CD14-positive monocyte (primary cell): ENCODE data around the gene STON1. TPM values are rescaled to one million over a fixed set of nuclear protein-coding genes. Genes with fewer than 3 reads are reported as not detected.

Experiments
- DNase-seq, 3 donors: peaks; one replicate each; pipeline ENCODE4 v3.0.0-alpha.2; 2011 to 2022
- H2AFZ ChIP-seq: 2 replicates; pipeline ENCODE4 v1.6.0; 2012; ENCODE audit warnings: mild to moderate bottlenecking, low read depth, low read length, inconsistent platforms; ENCODE audit not compliant: insufficient read depth, poor library complexity, severe bottlenecking
- H3K27ac ChIP-seq, 2 donors: 1 replicate in 1 of 2; 2 replicates in 1 of 2; pipeline ENCODE4 v1.5.1; 2012 to 2013; ENCODE audit warnings: low read length in 2 of 2, control low read depth in 1 of 2, inconsistent platforms in 1 of 2, low read depth in 1 of 2, mild to moderate bottlenecking in 1 of 2
- H3K27me3 ChIP-seq, 2 donors: one replicate each; pipeline versions ENCODE4 v1.6.0 to v1.6.1; 2011 to 2013; ENCODE audit warnings: low read length in 2 of 2; ENCODE audit not compliant: control insufficient read depth in 2 of 2, insufficient read depth in 2 of 2
- H3K36me3 ChIP-seq, 2 donors: replicated peaks in 1 of 2; 1 replicate in 1 of 2; 2 replicates in 1 of 2; pipeline versions ENCODE4 v1.5.1 to v1.6.1; 2012 to 2013; ENCODE audit warnings: low read length in 2 of 2, control low read depth in 1 of 2, inconsistent platforms in 1 of 2, mild to moderate bottlenecking in 1 of 2; ENCODE audit not compliant: insufficient read depth in 2 of 2, control insufficient read depth in 1 of 2
- H3K4me1 ChIP-seq, 2 donors: 1 replicate in 1 of 2; 2 replicates in 1 of 2; pipeline versions ENCODE4 v1.5.1 to v1.6.1; 2012 to 2013; ENCODE audit warnings: low read length in 2 of 2, control low read depth in 1 of 2, inconsistent platforms in 1 of 2, mild to moderate bottlenecking in 1 of 2, moderate library complexity in 1 of 2; ENCODE audit not compliant: insufficient read depth in 2 of 2, control insufficient read depth in 1 of 2
- H3K4me2 ChIP-seq: replicated peaks from 2 replicates; pipeline ENCODE3; 2012; ENCODE audit warnings: low read length, moderate library complexity, mild to moderate bottlenecking; ENCODE audit not compliant: poor library complexity, severe bottlenecking; ENCODE audit errors: extremely low read depth
- H3K4me3 ChIP-seq, 3 experiments: fragments of 200-600 bp in 1 of 3; sonication (generic) in 1 of 3; replicated peaks in 1 of 3; 1 replicate in 2 of 3; 2 replicates in 1 of 3; pipeline ENCODE4 v1.5.1; 2011 to 2013; ENCODE audit warnings: low read length in 3 of 3, mild to moderate bottlenecking in 3 of 3, control low read depth in 2 of 3, low read depth in 2 of 3, inconsistent platforms in 1 of 3, moderate library complexity in 1 of 3
- H3K79me2 ChIP-seq: 2 replicates; pipeline ENCODE4 v1.6.0; 2012; ENCODE audit warnings: mild to moderate bottlenecking, control low read depth, inconsistent platforms, low read length, moderate library complexity; ENCODE audit not compliant: insufficient read depth
- H3K9ac ChIP-seq: 2 replicates; pipeline ENCODE4 v1.6.0; 2017; ENCODE audit warnings: low read length, mild to moderate bottlenecking; ENCODE audit not compliant: insufficient read depth, poor library complexity, severe bottlenecking
- H3K9me3 ChIP-seq, 2 donors: replicated peaks in 1 of 2; 1 replicate in 1 of 2; 2 replicates in 1 of 2; pipeline versions ENCODE4 v1.5.1 to v1.6.1; 2012 to 2013; ENCODE audit warnings: low read length in 2 of 2, control low read depth in 1 of 2; ENCODE audit not compliant: control insufficient read depth in 1 of 2, insufficient read depth in 1 of 2
- H4K20me1 ChIP-seq: 2 replicates; pipeline ENCODE4 v1.6.0; 2012; ENCODE audit warnings: mild to moderate bottlenecking, low read length, control low read depth, moderate library complexity; ENCODE audit not compliant: insufficient read depth
- H3K27ac Mint-ChIP-seq, 7 donors: one replicate each; pipeline ENCODE4 v1.8.0; 2020; ENCODE audit warnings: mild to moderate bottlenecking in 7 of 7, mixed read lengths in 7 of 7, moderate library complexity in 6 of 7, inconsistent platforms in 2 of 7
- H3K27me3 Mint-ChIP-seq, 3 donors: one replicate each; pipeline ENCODE4 v1.8.0; 2021 to 2022; ENCODE audit warnings: low read depth in 3 of 3, mild to moderate bottlenecking in 3 of 3, mixed read lengths in 3 of 3, moderate library complexity in 3 of 3, inconsistent platforms in 1 of 3
- H3K36me3 Mint-ChIP-seq, 2 donors: one replicate each; pipeline ENCODE4 v1.8.0; 2020; ENCODE audit warnings: mixed read lengths in 2 of 2, inconsistent platforms in 1 of 2, mild to moderate bottlenecking in 1 of 2
- H3K4me1 Mint-ChIP-seq: one replicate; pipeline ENCODE4 v1.8.0; 2020; ENCODE audit warnings: mild to moderate bottlenecking, mixed read lengths
- H3K4me3 Mint-ChIP-seq, 2 donors: one replicate each; pipeline ENCODE4 v1.8.0; 2020; ENCODE audit warnings: mild to moderate bottlenecking in 2 of 2, mixed read lengths in 2 of 2, moderate library complexity in 1 of 2
- H3K9me3 Mint-ChIP-seq, 7 donors: one replicate each; pipeline ENCODE4 v1.8.0; 2020 to 2022; ENCODE audit warnings: mixed read lengths in 7 of 7, mild to moderate bottlenecking in 6 of 7, moderate library complexity in 6 of 7, inconsistent platforms in 2 of 7
- CTCF ChIP-seq: fragments of 200-600 bp; IDR thresholded peaks from one replicate; pipeline ENCODE4 v1.8.0; 2022; ENCODE audit warnings: antibody characterized with exemption, mild to moderate bottlenecking
- WGBS: methylation state at CpG from one replicate; pipeline ENCODE4 v1.1.5; 2013; ENCODE audit warnings: missing lambda C conversion rate; ENCODE audit not compliant: insufficient coverage; 5-methylcytosine and 5-hydroxymethylcytosine counted together
- intact Hi-C, 2 donors: fragments of 100-400 bp; cut with micrococcal nuclease; formaldehyde crosslinking; loops; one replicate each; pipeline versions ENCODE4 v1.15.0 to v1.15.1; 2023
- polyA plus RNA-seq, 3 donors: library from polyadenylated mRNA; depleted of rRNA in 1 of 3; unstranded in 2 of 3; stranded (reverse) in 1 of 3; fragments of 300-500 nt in 2 of 3; fragments of >200 nt in 1 of 3; fragmentation: Illumina TruSeq in 2 of 3; gene quantifications; 1 replicate in 2 of 3; 2 replicates in 1 of 3; pipeline ENCODE4 v1.2.3, GENCODE V29; 2012 to 2021

Gene STON1
- polyA plus RNA-seq, 3 donors = 0.12 to 0.33 TPM; not detected in 1

DNA sequence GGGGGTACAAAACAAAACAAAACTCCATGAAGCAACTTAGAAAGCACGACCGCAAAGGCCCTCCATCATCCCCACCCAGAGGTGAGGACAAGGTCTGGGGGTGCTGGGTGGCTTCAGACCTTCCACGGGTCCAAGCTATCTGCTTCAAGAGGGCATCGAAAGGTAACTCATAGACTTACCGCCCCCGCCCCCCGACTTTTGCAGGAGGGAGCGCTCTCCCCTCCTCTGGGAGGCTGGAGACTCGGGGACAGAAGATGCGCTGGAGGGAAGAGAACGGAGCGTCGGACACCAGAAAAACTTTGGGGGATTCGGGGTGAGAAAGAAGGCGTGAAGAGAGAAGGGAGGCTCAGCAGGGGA lies 300 bp upstream of the STON1 start:
- Histone ChIP-seq H3K36me3 (no peaks in the 10 kb centered on the region), H3K4me3 (peak overlapping the region; percentile 7 to 76 (median 31)), H2AFZ (no peak overlapping the region), H3K9me3 (no peaks in the 10 kb centered on the region), H3K79me2 (no peaks in the 10 kb centered on the region), H3K9ac (peak overlapping the region; percentile 8), H4K20me1 (peaks cover 4% of the 10 kb centered on the region), H3K4me1 (peaks cover 11 to 14% of the 10 kb centered on the region in 2 donors), H3K27ac (no peak overlapping the region), H3K4me2 (peak overlapping the region; percentile 92), H3K27me3 (peaks cover 0 to 4% of the 10 kb centered on the region in 2 donors)
- intact Hi-C loops = no loop called here
- Mint-ChIP-seq H3K27ac (no peak overlapping the region), H3K36me3 (peaks cover 7 to 19% of the 10 kb centered on the region in 2 donors), H3K4me1 (peaks cover 25% of the 10 kb centered on the region), H3K27me3 (peaks cover 7 to 21% (median 13%) of the 10 kb centered on the region in 3 donors), H3K9me3 (peaks cover 0 to 2% (median 0%) of the 10 kb centered on the region in 7 donors), H3K4me3 (peak overlapping the region; percentile 84 to 92)
- no peak for DNase-seq
- WGBS = 0% methylated on average over 5 of the region's 15 CpGs
- TF ChIP-seq CTCF = no peak

DNA sequence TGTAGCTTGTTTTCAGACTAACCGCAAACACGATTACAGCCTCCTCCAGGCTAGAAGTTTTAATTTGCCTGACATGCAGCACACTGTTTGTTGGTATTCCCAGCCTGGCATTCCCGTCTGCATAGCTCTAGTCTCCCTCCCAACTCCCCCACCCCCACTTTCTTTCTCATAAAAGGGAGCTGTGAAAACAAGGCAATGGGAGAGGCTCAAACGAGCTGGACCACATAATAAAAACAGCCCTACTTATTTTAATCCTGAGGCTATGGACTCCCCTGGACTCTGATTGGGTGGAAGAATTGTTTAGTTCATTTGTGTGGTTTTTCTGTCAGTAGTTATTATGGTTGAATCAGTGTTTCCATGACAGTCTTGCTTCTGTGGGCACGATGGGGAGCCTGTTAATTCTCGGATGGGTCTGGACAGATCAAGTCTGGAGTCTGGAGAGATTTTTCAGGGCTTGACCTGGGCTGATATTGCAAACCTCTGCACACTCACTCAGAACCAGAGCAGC lies 1.2 kb downstream of the STON1 start:
- Mint-ChIP-seq H3K36me3 (peaks cover 0 to 9% of the 10 kb centered on the region in 2 donors), H3K4me3 (peak overlapping the region in 1 of 2 donors; percentile 91), H3K9me3 (peaks cover 0 to 3% (median 0%) of the 10 kb centered on the region in 7 donors), H3K4me1 (peaks cover 25% of the 10 kb centered on the region), H3K27me3 (peaks cover 9 to 21% (median 13%) of the 10 kb centered on the region in 3 donors), H3K27ac (no peak overlapping the region)
- H3K4me1 ChIP-seq = peaks cover 11 to 14% of the 10 kb centered on the region in 2 donors
- intact Hi-C loops = no loop called here
- H3K9me3 ChIP-seq = no peaks in the 10 kb centered on the region
- H3K4me3 ChIP-seq = no peak overlapping the region
- H3K79me2 ChIP-seq = no peaks in the 10 kb centered on the region
- no peaks in the 10 kb centered on the region for H3K36me3 ChIP-seq
- peaks cover 0 to 4% of the 10 kb centered on the region in 2 donors for H3K27me3 ChIP-seq
- no peak overlapping the region for H3K9ac ChIP-seq
- no peak overlapping the region for H3K27ac ChIP-seq
- TF ChIP-seq CTCF = no peak
- H2AFZ ChIP-seq = no peak overlapping the region
- WGBS = 0% methylated on average over 1 of the region's 6 CpGs
- H3K4me2 ChIP-seq = peak overlapping the region; percentile 92
- no peak for DNase-seq
- peaks cover 4% of the 10 kb centered on the region for H4K20me1 ChIP-seq
